OCI-LY3 (cell line): ENCODE results near the gene TMEM51.

ENCODE experiments used
- H2AFZ ChIP-seq: fragments of 200-600, 300-600 bp; shearing (Covaris generic); 2 replicates; pipeline ENCODE4 v1.6.0; 2014; ENCODE audit warnings: antibody characterized with exemption, low read depth, low read length
- H3K27ac ChIP-seq: fragments of 200-600, 300-600 bp; sonication (generic); 2 replicates; pipeline ENCODE4 v1.5.1; 2014; ENCODE audit warnings: mild to moderate bottlenecking, low read length, moderate library complexity, mixed read lengths
- H3K27me3 ChIP-seq: fragments of 200-600, 300-600 bp; sonication (generic); 2 replicates; pipeline ENCODE4 v1.6.1; 2014; ENCODE audit warnings: low read depth, low read length, mixed read lengths
- H3K36me3 ChIP-seq: fragments of 200-600, 300-600 bp; sonication (generic); replicated peaks from 2 replicates; pipeline ENCODE3; 2014; ENCODE audit warnings: low read depth, low read length, mixed read lengths
- H3K4me1 ChIP-seq: fragments of 300-600, 200-600 bp; sonication (generic); 2 replicates; pipeline ENCODE4 v1.6.1; 2014; ENCODE audit warnings: low read length, mixed read lengths
- H3K4me2 ChIP-seq: fragments of 200-600, 300-600 bp; sonication (generic); 2 replicates; pipeline ENCODE4 v1.6.1; 2014; ENCODE audit warnings: low read length, mixed read lengths
- H3K4me3 ChIP-seq: fragments of 300-600, 200-600 bp; sonication (generic); 2 replicates; pipeline ENCODE4 v1.5.1; 2014; ENCODE audit warnings: antibody characterized with exemption, mild to moderate bottlenecking, low read length, moderate library complexity
- H3K79me2 ChIP-seq: fragments of 300-600, 200-600 bp; shearing (Covaris generic); 2 replicates; pipeline ENCODE4 v1.6.1; 2014; ENCODE audit warnings: mild to moderate bottlenecking, low read length, mixed read lengths
- H3K9ac ChIP-seq: fragments of 300-600, 200-600 bp; shearing (Covaris generic); 2 replicates; pipeline ENCODE4 v1.6.0; 2014; ENCODE audit warnings: mild to moderate bottlenecking, low read length, moderate library complexity
- H3K9me3 ChIP-seq: fragments of 200-600, 300-600 bp; shearing (Covaris generic); 2 replicates; pipeline ENCODE4 v1.6.1; 2014; ENCODE audit warnings: low read length, mixed read lengths; ENCODE audit not compliant: insufficient read depth
- H4K20me1 ChIP-seq: fragments of 200-600, 300-600 bp; sonication (generic); 2 replicates; pipeline ENCODE4 v1.6.1; 2016; ENCODE audit warnings: low read length, mixed read lengths; ENCODE audit not compliant: insufficient read depth
- EZH2phosphoT487 ChIP-seq: fragments of 200-600 bp; shearing (Covaris generic); IDR thresholded peaks from 2 replicates; pipeline ENCODE4 v1.6.1; 2018; ENCODE audit warnings: antibody characterized with exemption, mixed run types, low read depth
- TF ChIP-seq, protein P1 (sequence below): fragments of 200-600, 300-600 bp; sonication (generic); IDR thresholded peaks from 2 replicates; pipeline ENCODE4 v1.5.1; 2014; ENCODE audit warnings: antibody characterized with exemption, low read length, low read depth

TMEM51 gene

GRCh38 chr1:15184436-15185241 is 31.1 kb downstream of the TMEM51 start:
- Histone ChIP-seq H3K27ac (no peak overlapping the region), H3K36me3 (no peaks in the 10 kb centered on the region), H3K9ac (no peak overlapping the region), H3K9me3 (no peaks in the 10 kb centered on the region), H3K27me3 (no peaks in the 10 kb centered on the region), H2AFZ (no peak overlapping the region), H4K20me1 (no peaks in the 10 kb centered on the region), H3K4me1 (no peaks in the 10 kb centered on the region), H3K4me3 (no peak overlapping the region), H3K79me2 (no peaks in the 10 kb centered on the region), H3K4me2 (no peak overlapping the region)
- TF ChIP-seq EZH2phosphoT487, result no peak
- TF ChIP-seq, protein P1, sequence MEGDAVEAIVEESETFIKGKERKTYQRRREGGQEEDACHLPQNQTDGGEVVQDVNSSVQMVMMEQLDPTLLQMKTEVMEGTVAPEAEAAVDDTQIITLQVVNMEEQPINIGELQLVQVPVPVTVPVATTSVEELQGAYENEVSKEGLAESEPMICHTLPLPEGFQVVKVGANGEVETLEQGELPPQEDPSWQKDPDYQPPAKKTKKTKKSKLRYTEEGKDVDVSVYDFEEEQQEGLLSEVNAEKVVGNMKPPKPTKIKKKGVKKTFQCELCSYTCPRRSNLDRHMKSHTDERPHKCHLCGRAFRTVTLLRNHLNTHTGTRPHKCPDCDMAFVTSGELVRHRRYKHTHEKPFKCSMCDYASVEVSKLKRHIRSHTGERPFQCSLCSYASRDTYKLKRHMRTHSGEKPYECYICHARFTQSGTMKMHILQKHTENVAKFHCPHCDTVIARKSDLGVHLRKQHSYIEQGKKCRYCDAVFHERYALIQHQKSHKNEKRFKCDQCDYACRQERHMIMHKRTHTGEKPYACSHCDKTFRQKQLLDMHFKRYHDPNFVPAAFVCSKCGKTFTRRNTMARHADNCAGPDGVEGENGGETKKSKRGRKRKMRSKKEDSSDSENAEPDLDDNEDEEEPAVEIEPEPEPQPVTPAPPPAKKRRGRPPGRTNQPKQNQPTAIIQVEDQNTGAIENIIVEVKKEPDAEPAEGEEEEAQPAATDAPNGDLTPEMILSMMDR, result no peak

GRCh38 chr1:15185617-15186016 is 32.1 kb downstream of the TMEM51 start:
- no peak overlapping the region for H3K27ac ChIP-seq
- H4K20me1 ChIP-seq, result no peaks in the 10 kb centered on the region
- no peaks in the 10 kb centered on the region for H3K4me1 ChIP-seq
- no peaks in the 10 kb centered on the region for H3K36me3 ChIP-seq
- no peak overlapping the region for H3K4me2 ChIP-seq
- H3K4me3 ChIP-seq, result no peak overlapping the region
- no peak for TF ChIP-seq EZH2phosphoT487
- TF ChIP-seq, protein P1, result no peak
- H3K79me2 ChIP-seq, result no peaks in the 10 kb centered on the region
- H2AFZ ChIP-seq, result no peak overlapping the region
- 0 out of 2 replicates have a peak, but pooled peaks cover 2% of the 10 kb centered on the region for H3K27me3 ChIP-seq
- no peaks in the 10 kb centered on the region for H3K9me3 ChIP-seq
- no peak overlapping the region for H3K9ac ChIP-seq

GRCh38 chr1:15186073-15186845 is 32.7 kb downstream of the TMEM51 start:
- Histone ChIP-seq H2AFZ (no peak overlapping the region), H3K27ac (no peak overlapping the region), H3K4me1 (no peaks in the 10 kb centered on the region), H3K9ac (no peak overlapping the region), H4K20me1 (no peaks in the 10 kb centered on the region), H3K4me3 (no peak overlapping the region), H3K9me3 (no peaks in the 10 kb centered on the region), H3K36me3 (no peaks in the 10 kb centered on the region), H3K4me2 (no peak overlapping the region), H3K79me2 (no peaks in the 10 kb centered on the region), H3K27me3 (0 out of 2 replicates have a peak, but pooled peaks cover 2% of the 10 kb centered on the region)
- no peak for TF ChIP-seq EZH2phosphoT487

- no peaks in the 10 kb centered on the region for H3K4me1 ChIP-seq
- no peak overlapping the region for H2AFZ ChIP-seq
- H4K20me1 ChIP-seq, result no peaks in the 10 kb centered on the region
- no peaks in the 10 kb centered on the region for H3K36me3 ChIP-seq
- H3K4me3 ChIP-seq, result no peak overlapping the region
- H3K9ac ChIP-seq, result no peak overlapping the region
- no peaks in the 10 kb centered on the region for H3K9me3 ChIP-seq
- no peak overlapping the region for H3K4me2 ChIP-seq
- H3K27ac ChIP-seq, result no peak overlapping the region
- TF ChIP-seq, protein P1, result no peak
- no peak for TF ChIP-seq EZH2phosphoT487
- no peaks in the 10 kb centered on the region for H3K79me2 ChIP-seq
- 0 out of 2 replicates have a peak, but pooled peaks cover 2% of the 10 kb centered on the region for H3K27me3 ChIP-seq
These were observed 33.3 kb downstream of the TMEM51 start for GRCh38 chr1:15186846-15187151.
